H1 (cell line): ENCODE data around the gene BPIFB4. TPM values are rescaled to one million over a fixed set of nuclear protein-coding genes. Genes with fewer than 3 reads are reported as not detected.

Source experiments
- CTCF ChIA-PET: fragments of 300-600 bp; sonication (Branson Sonifier 250); formaldehyde crosslinking; loops from one replicate; lab custom pipeline; 2021; ENCODE audit not compliant: partially characterized antibody; lab: Charles Lee
- POLR2A ChIA-PET: fragments of 300-600 bp; sonication (Branson Sonifier 250); formaldehyde crosslinking; loops from one replicate; lab custom pipeline; 2021; ENCODE audit warnings: inconsistent platforms; ENCODE audit not compliant: partially characterized antibody; lab: Charles Lee
- DNase-seq, 2 experiments: peaks; one replicate each; pipeline versions ENCODE4 v3.0.0 to v3.0.0-alpha.2; 2010 to 2022; ENCODE audit warnings: low spot score in 2 of 2, low read depth in 1 of 2, mixed read lengths in 1 of 2
- FAIRE-seq: peaks from 2 replicates; lab custom pipeline; 2011; peaks lifted over from hg19 to GRCh38; lab: Jason Lieb, UNC
- H2AFZ ChIP-seq: 2 replicates; pipeline ENCODE4 v1.8.1; 2012; ENCODE audit warnings: low read length, inconsistent platforms
- H2AK5ac ChIP-seq: 2 replicates; pipeline ENCODE4 v1.6.1; 2013; ENCODE audit warnings: low read depth, low read length
- H2BK120ac ChIP-seq: replicated peaks from 2 replicates; pipeline ENCODE3; 2013; ENCODE audit warnings: low read depth, low read length, inconsistent platforms
- H2BK12ac ChIP-seq: 2 replicates; pipeline ENCODE4 v1.6.1; 2013; ENCODE audit warnings: low read depth, low read length
- H2BK15ac ChIP-seq: 2 replicates; pipeline ENCODE4 v1.6.1; 2013; ENCODE audit warnings: low read length
- H2BK20ac ChIP-seq: 2 replicates; pipeline ENCODE4 v1.6.1; 2013; ENCODE audit warnings: low read length
- H2BK5ac ChIP-seq: 2 replicates; pipeline ENCODE4 v1.6.1; 2013; ENCODE audit warnings: low read depth, low read length
- H3K14ac ChIP-seq: 2 replicates; pipeline ENCODE4 v1.6.1; 2013; ENCODE audit warnings: inconsistent platforms; ENCODE audit not compliant: insufficient read length
- H3K18ac ChIP-seq: 2 replicates; pipeline ENCODE4 v1.6.1; 2013; ENCODE audit warnings: low read length; ENCODE audit errors: extremely low read depth
- H3K23ac ChIP-seq: 2 replicates; pipeline ENCODE4 v1.6.1; 2013; ENCODE audit warnings: inconsistent platforms; ENCODE audit not compliant: insufficient read length
- H3K23me2 ChIP-seq: 2 replicates; pipeline ENCODE4 v1.6.1; 2013; ENCODE audit warnings: low read depth, low read length
- H3K27ac ChIP-seq: 2 replicates; pipeline ENCODE4 v1.6.1; 2011; ENCODE audit warnings: low read depth, low read length, inconsistent platforms
- H3K27me3 ChIP-seq, 4 experiments: replicated peaks in 1 of 4; 1 replicate in 1 of 4; 2 replicates in 3 of 4; pipeline versions ENCODE4 v1.6.1 to v1.8.1; 2011 to 2013; ENCODE audit warnings: low read length in 3 of 4, mild to moderate bottlenecking in 3 of 4, inconsistent platforms in 2 of 4, mixed read lengths in 2 of 4, moderate library complexity in 1 of 4; ENCODE audit not compliant: control insufficient read depth in 3 of 4, insufficient read depth in 3 of 4; ENCODE audit errors: extremely low read depth in 1 of 4
- H3K36me3 ChIP-seq, 4 experiments: 2 replicates each; pipeline versions ENCODE4 v1.6.1 to v1.8.1; 2011 to 2013; ENCODE audit warnings: mild to moderate bottlenecking in 4 of 4, low read length in 3 of 4, moderate library complexity in 2 of 4, control low read depth in 1 of 4, inconsistent platforms in 1 of 4; ENCODE audit not compliant: insufficient read depth in 4 of 4, control insufficient read depth in 2 of 4
- H3K4ac ChIP-seq: replicated peaks from 2 replicates; pipeline ENCODE3; 2013; ENCODE audit warnings: low read length, low read depth, mixed read lengths, inconsistent platforms; ENCODE audit not compliant: insufficient read length
- H3K4me1 ChIP-seq, 4 experiments: replicated peaks in 1 of 4; 1 replicate in 1 of 4; 2 replicates in 3 of 4; pipeline versions ENCODE4 v1.6.1 to v1.8.1; 2011 to 2013; ENCODE audit warnings: low read length in 3 of 4, inconsistent platforms in 2 of 4, mixed read lengths in 1 of 4; ENCODE audit not compliant: insufficient read depth in 4 of 4, control insufficient read depth in 3 of 4
- H3K4me2 ChIP-seq, 2 experiments: 2 replicates each; pipeline versions ENCODE4 v1.6.1 to v1.8.1; 2011 to 2013; ENCODE audit warnings: low read depth in 2 of 2, low read length in 2 of 2, control low read depth in 1 of 2, inconsistent platforms in 1 of 2, mild to moderate bottlenecking in 1 of 2; ENCODE audit not compliant: insufficient read depth in 1 of 2
- H3K4me3 ChIP-seq, 4 experiments: fragments of 200-600, 300-600 bp in 1 of 4; sonication (generic), shearing (Covaris generic), sonication (Bioruptor Twin) in 1 of 4; 2 replicates each; pipeline versions ENCODE4 v1.5.1 to v1.8.1; 2011 to 2016; ENCODE audit warnings: low read length in 4 of 4, low read depth in 3 of 4, control low read depth in 2 of 4, inconsistent platforms in 2 of 4, mild to moderate bottlenecking in 2 of 4, mixed read lengths in 1 of 4, moderate library complexity in 1 of 4; ENCODE audit not compliant: insufficient read depth in 2 of 4; ENCODE audit errors: extremely low read depth in 1 of 4
- H3K56ac ChIP-seq: replicated peaks from 2 replicates; pipeline ENCODE3; 2013; ENCODE audit warnings: low read depth, mild to moderate bottlenecking, mixed read lengths, low read length, inconsistent platforms; ENCODE audit not compliant: insufficient read length
- H3K79me1 ChIP-seq: 2 replicates; pipeline ENCODE4 v1.6.1; 2013; ENCODE audit warnings: low read depth, low read length, control low read depth
- H3K79me2 ChIP-seq, 2 experiments: 2 replicates each; pipeline versions ENCODE4 v1.6.1 to v1.8.1; 2012 to 2013; ENCODE audit warnings: low read length in 2 of 2, mild to moderate bottlenecking in 2 of 2, inconsistent platforms in 1 of 2; ENCODE audit not compliant: insufficient read depth in 2 of 2, control insufficient read depth in 1 of 2
- H3K9ac ChIP-seq, 4 experiments: replicated peaks in 1 of 4; 1 replicate in 1 of 4; 2 replicates in 3 of 4; pipeline versions ENCODE4 v1.6.1 to v1.8.1; 2011 to 2013; ENCODE audit warnings: low read depth in 3 of 4, low read length in 3 of 4, control low read depth in 2 of 4, mild to moderate bottlenecking in 2 of 4, moderate library complexity in 2 of 4, inconsistent platforms in 1 of 4; ENCODE audit errors: extremely low read depth in 1 of 4
- H3K9me3 ChIP-seq, 2 experiments: 2 replicates each; pipeline versions ENCODE4 v1.6.1 to v1.8.1; 2012 to 2013; ENCODE audit warnings: mild to moderate bottlenecking in 2 of 2, moderate library complexity in 2 of 2, control low read depth in 1 of 2, inconsistent platforms in 1 of 2, low read depth in 1 of 2, low read length in 1 of 2, mixed read lengths in 1 of 2; ENCODE audit not compliant: insufficient read depth in 2 of 2
- H4K20me1 ChIP-seq, 2 experiments: replicated peaks in 1 of 2; 2 replicates each; pipeline versions ENCODE3 to v1.8.1; 2011 to 2013; ENCODE audit warnings: inconsistent platforms in 2 of 2, low read length in 2 of 2, mild to moderate bottlenecking in 1 of 2; ENCODE audit not compliant: insufficient read depth in 2 of 2, control insufficient read depth in 1 of 2
- H4K5ac ChIP-seq: 2 replicates; pipeline ENCODE4 v1.6.1; 2013; ENCODE audit warnings: low read length, low read depth, mixed read lengths, inconsistent platforms; ENCODE audit not compliant: insufficient read length
- H4K8ac ChIP-seq: 2 replicates; pipeline ENCODE4 v1.8.0; 2013; ENCODE audit warnings: mild to moderate bottlenecking, moderate library complexity, low read length, inconsistent platforms; ENCODE audit not compliant: insufficient read depth; ENCODE audit errors: extremely low read depth
- H4K91ac ChIP-seq: replicated peaks from 2 replicates; pipeline ENCODE3; 2013; ENCODE audit warnings: low read length, mixed read lengths, inconsistent platforms; ENCODE audit not compliant: insufficient read length
- CBX8 ChIP-seq: fragments of 300-800, 300-1000 bp; sonication (generic); IDR thresholded peaks from 2 replicates; pipeline ENCODE4 v1.7.1; 2016; ENCODE audit warnings: low read depth, low read length, borderline replicate concordance
- CTBP2 ChIP-seq: IDR thresholded peaks from 2 replicates; pipeline ENCODE4 v1.7.0; 2011; ENCODE audit warnings: borderline replicate concordance, mild to moderate bottlenecking, moderate library complexity, mixed read lengths, low read length; ENCODE audit not compliant: insufficient read depth, insufficient read length
- PHF8 ChIP-seq: fragments of 200-600 bp; sonication (generic); conservative IDR thresholded peaks from 2 replicates; pipeline ENCODE4 v1.7.1; 2012; ENCODE audit warnings: low read depth, mild to moderate bottlenecking, inconsistent platforms, low read length, moderate library complexity
- POLR2AphosphoS5 ChIP-seq: IDR thresholded peaks from 2 replicates; pipeline ENCODE4 v1.6.1; 2011; ENCODE audit warnings: low read depth, low read length
- RFX5 ChIP-seq: IDR thresholded peaks from 2 replicates; pipeline ENCODE4 v1.6.1; 2011; ENCODE audit warnings: low read depth, low read length, improper control_type of control experiment, borderline replicate concordance
- RNF2 ChIP-seq: fragments of 200-900, 300-1000 bp; sonication (generic); IDR thresholded peaks from 2 replicates; pipeline ENCODE4 v1.7.1; 2016; ENCODE audit warnings: borderline replicate concordance, low read depth, mild to moderate bottlenecking, antibody characterized with exemption, low read length; ENCODE audit not compliant: poor library complexity, severe bottlenecking; ENCODE audit errors: missing control alignments
- SIRT6 ChIP-seq: IDR thresholded peaks from one replicate; pipeline ENCODE4 v1.7.1; 2012; ENCODE audit warnings: low read length, inconsistent platforms
- SIX5 ChIP-seq: IDR thresholded peaks from 2 replicates; pipeline ENCODE4 v1.6.1; 2011; ENCODE audit warnings: mild to moderate bottlenecking, low read depth, low read length
- SRF ChIP-seq: IDR thresholded peaks from 2 replicates; pipeline ENCODE4 v1.6.1; 2011; ENCODE audit warnings: mild to moderate bottlenecking, low read depth, low read length, moderate library complexity
- SUZ12 ChIP-seq: fragments of 200-600 bp; sonication (generic); IDR thresholded peaks from 2 replicates; pipeline ENCODE4 v1.6.1; 2012; ENCODE audit warnings: mild to moderate bottlenecking, inconsistent platforms, low read length, moderate library complexity, mixed read lengths
- USF2 ChIP-seq: IDR thresholded peaks from 2 replicates; pipeline ENCODE4 v1.6.1; 2011; ENCODE audit warnings: low read length, improper control_type of control experiment
- WGBS, 2 experiments: shearing (Covaris generic) in 1 of 2; methylation state at CpG; one replicate each; pipeline versions ENCODE4 v1.1.6 to v1.1.7; 2013 to 2015; ENCODE audit warnings: low lambda C conversion rate in 2 of 2, mixed read lengths in 2 of 2, inconsistent platforms in 1 of 2, low coverage in 1 of 2, missing lambda C conversion rate in 1 of 2; ENCODE audit not compliant: insufficient replicate concordance in 2 of 2, insufficient coverage in 1 of 2, insufficient read length in 1 of 2; ENCODE audit errors: extremely low coverage in 1 of 2, missing lambda C conversion rate in 1 of 2; 5-methylcytosine and 5-hydroxymethylcytosine counted together
- polyA plus RNA-seq, 7 experiments: library from polyadenylated mRNA; depleted of rRNA in 3 of 7; stranded (reverse) in 5 of 7; unstranded in 2 of 7; fragments of >200 nt in 5 of 7; fragments of 200-250 nt in 2 of 7; gene quantifications; 1 replicate in 5 of 7; 2 replicates in 1 of 7; 4 replicates in 1 of 7; pipeline versions ENCODE4 v1.2.1 to v1.2.3, GENCODE V29; 2011 to 2013; ENCODE audit warnings: missing spikeins in 2 of 7, mixed read lengths in 2 of 7
- total RNA-seq: library from RNA; stranded (reverse); fragmentation: NEBNext Ultra II Directional; extraction: Animal tissue kit (Norgen Biotek cat#: 25700); gene quantifications from 2 replicates; pipeline ENCODE4 v1.2.1, GENCODE V29; 2021

The BPIFB4 gene
- total and polyA plus RNA-seq, 2 of the 8 experiments (the other 6 are each of a cell fraction or from before 2014, with no cell fraction given): not detected

GRCh38 chr20:33112547-33113386, 33.3 kb downstream of the BPIFB4 start:
- no peak overlapping the region for H2BK5ac ChIP-seq
- H3K9ac ChIP-seq: no peak overlapping the region
- no peak overlapping the region for H3K4ac ChIP-seq
- no peak overlapping the region for H3K27ac ChIP-seq
- no peaks in the 10 kb centered on the region for H3K27me3 ChIP-seq
- no peak overlapping the region for H2BK12ac ChIP-seq
- no peak overlapping the region for H3K23ac ChIP-seq
- H4K5ac ChIP-seq: no peak overlapping the region
- H3K18ac ChIP-seq: no peak overlapping the region
- WGBS, 2 experiments: 77% methylated on average over 7 of the region's 7 CpGs; no CpG with 5 or more reads in 1 of the 2 experiments
- H3K23me2 ChIP-seq: no peaks in the 10 kb centered on the region
- FAIRE-seq: no peak
- H3K79me1 ChIP-seq: no peaks in the 10 kb centered on the region
- no peak overlapping the region for H2AFZ ChIP-seq
- H2BK120ac ChIP-seq: no peak overlapping the region
- no peak overlapping the region for H3K14ac ChIP-seq
- H3K4me2 ChIP-seq: no peak overlapping the region
- CTCF ChIA-PET: interaction anchor here (0.9 to 1.8 kb wide), 2 partner anchors 17 to 211 kb away, joined by 3 read pairs; no protein-coding TSS in a partner anchor
- POLR2A ChIA-PET: no interaction called here
- no peak overlapping the region for H4K91ac ChIP-seq
- H2BK15ac ChIP-seq: no peak overlapping the region
- no peaks in the 10 kb centered on the region for H3K4me1 ChIP-seq
- H3K9me3 ChIP-seq: peaks cover 8% of the 10 kb centered on the region in 2 experiments; a peak in 2 of 4 replicates
- no peaks in the 10 kb centered on the region; a peak in 1 of 8 replicates for H3K36me3 ChIP-seq
- H2AK5ac ChIP-seq: no peak overlapping the region
- no peak for DNase-seq
- H3K4me3 ChIP-seq: no peak overlapping the region
- H2BK20ac ChIP-seq: no peak overlapping the region
- H4K8ac ChIP-seq: no peak overlapping the region
- no peak overlapping the region for H3K56ac ChIP-seq
- H4K20me1 ChIP-seq: no peaks in the 10 kb centered on the region
- no peaks in the 10 kb centered on the region for H3K79me2 ChIP-seq
- no peak for TF ChIP-seq POLR2AphosphoS5
- no peak for TF ChIP-seq CBX8
- TF ChIP-seq SUZ12: no peak
- TF ChIP-seq SRF: no peak
- no peak for TF ChIP-seq SIRT6
- TF ChIP-seq PHF8: no peak
- no peak for TF ChIP-seq USF2
- no peak for TF ChIP-seq RNF2
- no peak for TF ChIP-seq SIX5
- no peak for TF ChIP-seq CTBP2
- no peak for TF ChIP-seq RFX5
